SHP77 treated with DMSO at 0.1 percent for 48 hours (cell line): Measurements from ENCODE around the gene BCAP29.
"Not testable (repeated sequence)": the region's sequence is repeated elsewhere in the genome, so short reads cannot be mapped to it uniquely, and the experiment has no call there.

Source experiments
- DNase-seq: peaks from one replicate; lab custom pipeline; 2025; lab: John Stamatoyannopoulos, UW

Gene BCAP29

DNA sequence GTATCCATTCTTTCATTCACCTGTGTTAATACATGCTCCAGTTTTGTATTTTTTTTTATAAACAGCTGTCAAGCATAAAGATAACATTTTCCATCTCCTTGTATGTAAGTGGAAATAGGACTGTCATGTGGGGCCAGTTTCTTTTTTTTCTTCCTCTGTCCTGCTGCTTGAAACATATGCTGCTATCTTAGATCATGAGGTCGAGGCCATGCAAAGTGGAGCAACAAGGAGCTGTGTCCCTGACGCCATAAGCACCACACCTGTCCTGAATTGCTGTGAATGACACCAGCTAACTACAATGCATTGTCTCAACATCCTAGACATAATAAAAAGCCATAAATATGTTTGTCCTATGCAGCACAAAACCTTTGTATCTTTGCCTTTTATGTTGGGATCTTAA, 42.8 kb downstream of the BCAP29 start:
- no peak for DNase-seq

GRCh38 chr7:107627002-107627401, 47.0 kb downstream of the BCAP29 start:
- no peak for DNase-seq

- DNase-seq: no peak
Observed at GRCh38 chr7:107628461-107629064, 48.5 kb downstream of the BCAP29 start.

DNA sequence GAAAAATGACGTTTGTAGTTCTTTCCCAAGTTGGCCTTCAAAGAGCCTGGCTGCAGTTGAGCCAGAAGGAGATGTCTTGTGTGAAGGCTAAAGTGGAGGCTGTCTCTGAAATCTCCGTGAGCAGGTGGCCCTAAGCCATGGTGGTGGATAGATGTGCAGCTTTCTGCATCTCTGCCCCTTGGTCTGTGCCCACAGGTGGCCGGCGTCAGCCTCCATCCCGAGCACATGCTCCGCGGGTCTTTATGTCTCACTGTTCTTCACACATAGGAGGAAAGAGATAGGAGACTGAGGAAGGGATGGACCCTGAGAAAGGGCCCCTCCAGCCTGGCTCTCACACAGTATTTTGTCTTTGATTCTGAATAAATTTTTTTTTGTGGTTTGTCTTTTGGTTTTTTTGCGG, 50.3 kb downstream of the BCAP29 start:
- no peak for DNase-seq

DNA sequence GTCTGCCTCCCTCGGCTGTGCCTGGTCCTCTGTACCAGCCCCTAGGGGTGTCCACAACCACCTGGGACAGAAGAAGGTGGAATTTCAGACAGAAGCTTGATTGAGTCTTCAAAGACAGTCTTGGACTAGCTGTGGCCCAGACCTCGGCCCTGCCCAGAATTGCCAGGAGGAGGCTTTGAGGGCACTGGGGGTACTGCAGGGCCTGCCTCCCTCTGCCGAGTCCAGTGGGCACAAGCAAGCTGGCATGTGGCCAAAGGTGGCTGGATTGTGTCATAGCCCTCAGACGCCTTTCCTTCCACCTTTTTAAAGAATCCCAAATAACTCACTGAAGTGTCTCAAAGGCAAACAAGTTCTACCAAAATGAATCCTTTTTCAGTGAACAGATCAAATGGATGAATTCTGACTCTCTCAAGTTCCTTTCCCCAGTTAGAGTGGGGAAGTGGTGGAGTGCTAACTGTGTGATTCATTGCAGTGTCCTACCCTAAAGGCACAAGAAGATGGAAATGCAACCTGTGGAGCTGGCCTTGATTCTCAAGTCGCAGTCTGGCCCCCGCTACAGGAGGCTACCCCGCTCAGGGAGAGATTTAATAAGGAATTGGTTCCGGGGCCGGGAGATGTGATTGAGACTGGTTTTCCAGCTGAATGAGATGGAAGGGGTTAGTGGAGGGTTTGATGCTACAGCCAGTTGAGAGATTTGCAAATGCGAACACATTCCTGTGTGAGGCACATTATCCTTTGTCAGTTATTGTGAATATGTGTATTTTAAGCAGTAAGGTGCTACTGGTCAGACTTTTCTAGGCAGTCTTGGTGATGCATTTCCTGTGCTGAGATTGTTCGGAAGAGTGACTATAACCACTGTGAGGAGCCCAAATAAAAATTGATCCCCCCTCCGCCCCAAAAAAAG, 51.8 kb downstream of the BCAP29 start:
- no peak for DNase-seq

GRCh38 chr7:107632492-107632865, 52.4 kb downstream of the BCAP29 start:
- no peak for DNase-seq

DNA sequence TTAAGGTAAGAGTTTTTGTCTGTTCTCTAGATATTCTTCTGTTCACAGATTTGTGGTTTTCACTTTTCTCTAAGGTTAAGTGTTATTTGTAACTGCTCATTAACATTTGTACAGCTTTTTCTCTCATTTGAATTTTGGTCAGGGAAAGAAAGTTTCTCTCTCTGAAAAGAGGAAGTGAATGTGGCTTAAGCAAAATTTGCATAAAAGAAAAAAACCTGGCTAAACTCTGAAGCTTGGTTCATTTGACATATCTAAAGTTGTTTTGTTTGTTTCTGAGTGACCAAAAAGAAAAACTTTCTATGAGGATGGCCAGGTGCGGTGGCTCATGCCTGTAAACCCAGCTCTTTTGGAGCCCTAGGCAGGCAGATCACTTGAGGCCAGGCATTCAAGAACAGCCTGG, 58.5 kb downstream of the BCAP29 start:
- DNase-seq: no peak

DNA sequence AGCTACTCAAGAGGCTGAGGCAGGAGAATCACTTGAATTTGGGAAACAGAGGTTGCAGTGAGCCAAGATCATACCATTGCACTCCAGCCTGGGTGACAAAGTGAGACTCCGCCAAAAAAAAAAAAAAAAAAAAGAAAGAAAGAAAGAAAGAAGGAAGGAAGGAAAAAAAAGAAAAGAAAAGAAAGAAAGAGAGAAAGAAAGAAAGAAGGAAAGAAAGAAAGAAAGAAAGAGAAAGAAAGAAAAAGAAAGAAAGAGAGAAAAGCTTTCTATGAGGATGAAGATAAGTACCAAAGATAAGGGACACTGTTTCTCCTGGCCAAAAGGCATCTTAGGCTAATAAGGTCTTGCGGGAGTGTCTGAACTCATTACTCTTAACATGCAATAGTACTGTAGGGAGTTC, 59.0 kb downstream of the BCAP29 start:
- DNase-seq: not testable (repeated sequence)

DNA sequence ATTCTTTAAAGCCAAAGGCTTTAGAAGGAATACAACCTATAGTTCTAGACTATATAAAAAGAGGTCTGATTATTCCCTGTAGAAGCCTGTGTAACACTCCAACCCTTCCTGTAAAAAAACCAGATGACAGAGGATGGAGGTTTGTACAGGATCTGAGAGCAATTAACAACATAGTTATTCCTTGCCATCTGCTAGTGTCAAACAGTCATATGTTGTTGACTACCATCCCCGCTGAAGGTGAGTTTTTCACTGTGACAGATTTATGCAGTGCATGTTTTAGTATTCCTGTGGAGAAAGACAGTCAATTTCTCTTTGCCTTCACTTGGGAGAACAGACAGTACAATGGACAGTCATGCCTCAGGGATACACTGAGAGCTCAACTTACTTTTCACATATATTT, 61.6 kb downstream of the BCAP29 start:
- no peak for DNase-seq

GRCh38 chr7:107642501-107642900, 62.5 kb downstream of the BCAP29 start:
- no peak for DNase-seq

GRCh38 chr7:107643407-107643806, 63.4 kb downstream of the BCAP29 start:
- no peak for DNase-seq

DNA sequence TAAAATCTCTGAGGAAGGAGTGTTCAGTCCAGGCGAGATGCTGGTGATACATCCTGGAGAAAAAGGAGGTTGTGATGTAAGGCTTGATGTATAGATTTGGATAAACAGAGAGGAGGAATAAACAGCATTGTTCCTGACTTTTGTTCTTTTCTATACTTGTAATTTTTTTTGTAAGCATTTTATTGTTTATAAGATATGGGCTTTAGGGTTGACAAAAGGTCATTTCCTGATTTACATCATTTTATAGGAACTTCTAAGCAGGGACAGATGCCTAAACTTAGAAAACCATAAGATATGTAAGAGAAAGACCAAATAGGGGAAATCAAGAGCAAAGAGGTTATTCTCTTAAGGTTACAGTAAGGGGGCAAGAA, 63.9 kb downstream of the BCAP29 start:
- DNase-seq: no peak

DNA sequence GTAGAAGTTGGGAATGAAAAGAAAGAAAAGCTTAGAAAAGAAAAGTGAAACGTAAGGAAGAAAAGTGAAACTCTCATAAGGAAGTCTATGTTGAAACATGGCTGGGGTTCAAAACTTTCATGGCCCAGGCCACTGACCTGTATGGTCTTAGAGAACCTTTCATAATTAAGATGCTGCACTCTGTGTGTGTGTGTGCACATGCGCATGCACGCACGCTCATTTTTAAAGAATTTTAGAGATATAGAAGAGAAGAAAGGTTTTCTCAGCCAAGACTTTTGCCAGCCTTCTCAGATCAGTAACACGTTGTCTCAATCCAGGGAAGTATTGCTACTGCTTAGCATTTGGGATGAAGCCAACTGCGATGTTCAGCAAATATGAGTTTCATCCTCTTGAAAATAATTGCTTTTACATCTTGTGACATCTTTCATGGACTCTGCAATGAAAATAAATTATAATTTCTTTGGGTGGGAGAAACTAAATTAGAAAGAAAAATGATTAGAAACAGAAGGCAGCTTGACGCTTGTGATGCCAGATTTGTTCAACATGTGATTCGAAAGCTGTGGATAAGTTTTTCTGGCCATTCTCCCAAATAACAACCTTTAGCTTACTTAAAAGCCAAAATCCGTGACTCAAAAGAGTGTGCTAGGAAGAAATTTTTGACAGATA, 64.4 kb downstream of the BCAP29 start:
- DNase-seq: no peak

DNA sequence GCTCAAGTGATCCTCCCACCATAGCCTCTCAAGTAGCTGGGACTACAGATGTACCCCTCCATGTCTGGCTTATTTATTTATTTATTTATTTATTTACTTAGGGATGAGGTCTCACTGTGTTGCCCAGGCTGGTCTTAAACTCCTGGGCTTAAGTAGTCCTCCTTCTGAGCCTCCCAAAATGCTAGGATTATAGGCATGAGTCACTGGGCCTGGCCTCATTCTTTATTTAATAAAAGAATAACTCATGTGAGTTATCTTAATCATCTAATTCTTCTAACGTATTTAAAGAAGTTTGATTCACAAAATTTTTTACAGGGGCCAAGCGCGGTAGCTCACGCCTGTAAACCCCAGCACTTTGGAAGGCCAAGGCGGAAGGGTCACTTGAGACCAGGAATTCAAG, 72.6 kb downstream of the BCAP29 start:
- no peak for DNase-seq

GRCh38 chr7:107658467-107658866, 78.4 kb downstream of the BCAP29 start:
- DNase-seq: no peak

DNA sequence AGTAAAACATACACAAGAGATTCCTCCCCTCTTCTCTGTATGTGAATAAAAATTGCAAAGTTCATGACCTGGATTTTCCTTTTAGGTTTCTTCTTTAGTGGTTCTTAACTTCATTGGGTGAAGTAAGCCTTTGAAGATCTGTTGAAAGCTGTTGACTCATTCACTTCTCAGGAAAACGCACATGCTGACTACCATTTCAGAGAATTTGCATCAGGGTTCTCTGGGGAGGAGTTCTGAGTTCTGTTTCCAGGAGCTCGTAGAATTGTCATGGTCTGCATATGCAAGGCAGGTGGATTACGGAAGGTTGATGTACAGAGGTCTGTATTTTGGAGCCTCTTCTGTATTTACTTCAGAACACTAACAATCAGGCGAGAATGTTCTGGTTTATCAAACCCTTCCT, 79.6 kb downstream of the BCAP29 start:
- DNase-seq: no peak

DNA sequence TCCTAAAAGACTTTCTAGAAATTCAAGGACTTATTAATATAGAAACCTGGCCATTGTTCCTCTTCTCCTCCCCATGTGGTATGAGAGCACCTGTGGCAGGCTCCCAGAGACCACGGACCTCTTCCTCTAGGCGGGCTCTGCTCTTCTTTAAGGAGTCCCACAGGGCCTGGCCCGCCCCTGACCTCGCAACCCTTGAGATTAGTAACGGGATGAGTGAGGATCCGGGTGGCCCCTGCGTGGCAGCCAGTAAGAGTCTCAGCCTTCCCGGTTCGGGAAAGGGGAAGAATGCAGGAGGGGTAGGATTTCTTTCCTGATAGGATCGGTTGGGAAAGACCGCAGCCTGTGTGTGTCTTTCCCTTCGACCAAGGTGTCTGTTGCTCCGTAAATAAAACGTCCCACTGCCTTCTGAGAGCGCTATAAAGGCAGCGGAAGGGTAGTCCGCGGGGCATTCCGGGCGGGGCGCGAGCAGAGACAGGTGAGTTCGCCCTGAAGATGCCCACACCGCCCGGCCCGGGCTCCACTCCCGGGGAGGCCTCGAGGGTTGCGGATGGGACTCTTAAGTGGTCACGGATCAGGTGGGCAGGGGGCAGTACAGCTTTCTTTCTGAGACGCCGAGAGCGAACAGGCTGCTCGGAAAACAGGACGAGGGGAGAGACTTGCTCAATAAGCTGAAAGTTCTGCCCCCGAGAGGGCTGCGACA, 80.5 kb downstream of the BCAP29 start, which contains the start of gene SLC26A4:
TSS of gene SLC26A4 (plus strand) at position 448 of the 700 bp plus-strand sequence. CDS start 814 bp downstream, outside the sequence.
- no peak for DNase-seq

GRCh38 chr7:107661081-107661864, 81.2 kb downstream of the BCAP29 start:
- no peak for DNase-seq

GRCh38 chr7:107661865-107662379, 81.9 kb downstream of the BCAP29 start:
- no peak for DNase-seq

GRCh38 chr7:107663196-107663595, 83.2 kb downstream of the BCAP29 start:
- no peak for DNase-seq

DNA sequence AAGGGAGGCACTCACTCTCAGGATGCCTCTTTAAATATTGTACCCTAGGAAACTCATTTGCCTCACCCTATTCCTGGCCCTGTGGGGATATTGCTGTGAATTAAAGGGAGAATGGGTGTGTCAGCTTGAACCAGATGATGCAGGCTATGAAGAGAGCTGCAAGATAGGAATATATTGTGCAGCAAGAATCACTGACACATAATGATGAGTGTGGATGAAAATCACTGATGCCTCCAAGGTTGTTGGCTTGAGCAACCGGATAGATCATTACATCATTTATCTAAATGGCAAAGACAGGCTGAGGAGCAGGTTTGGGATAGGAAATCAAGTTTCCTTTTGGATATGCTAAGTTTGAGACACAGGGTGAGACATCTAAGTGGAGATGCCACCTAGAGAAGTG, 86.7 kb downstream of the BCAP29 start:
- no peak for DNase-seq
